Activated CD8-positive, alpha-beta memory T cell treated with anti-CD3 and anti-CD28 coated beads for 36 hours (primary cell): ENCODE data around the gene SMIM35. TPM values are rescaled to one million over a fixed set of nuclear protein-coding genes. Genes with fewer than 3 reads are reported as not detected.

Source experiments
- CTCF ChIA-PET: fragments of 350-600 bp; sonication (Branson Sonifier 250); formaldehyde crosslinking; loops from one replicate; lab custom pipeline; 2021; ENCODE audit warnings: antibody characterized with exemption; lab: Charles Lee
- POLR2A ChIA-PET: fragments of 350-600 bp; sonication (Branson Sonifier 250); formaldehyde crosslinking; loops from one replicate; lab custom pipeline; 2021; ENCODE audit warnings: antibody characterized with exemption; lab: Charles Lee
- total RNA-seq, 2 experiments: library from RNA; stranded (reverse); gene quantifications; one replicate each; pipeline ENCODE4 v1.2.3, GENCODE V29; 2021

The SMIM35 gene
- total RNA-seq, 2 experiments from 2014 or later, result 0.13 to 0.32 TPM

DNA sequence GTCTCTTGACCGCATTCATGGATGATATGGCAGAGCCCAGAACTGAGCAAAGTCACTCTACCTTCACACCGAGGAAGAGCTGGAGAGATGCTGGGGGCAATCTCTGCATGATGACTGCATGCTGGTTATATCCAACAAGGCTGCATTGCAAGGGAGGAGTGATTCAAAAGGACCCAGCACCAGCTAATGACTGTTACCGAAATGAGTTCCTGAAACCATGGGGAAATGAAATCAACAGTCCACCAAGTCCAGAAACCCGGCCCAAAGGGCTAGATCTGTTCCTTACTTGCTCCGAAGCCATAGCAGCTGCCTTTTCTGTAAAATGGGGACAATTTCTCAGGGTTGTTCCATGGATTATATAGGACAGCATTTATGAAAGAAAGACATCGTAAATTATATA, 1.2 kb upstream of the SMIM35 start:
- ChIA-PET CTCF (no interaction called here), POLR2A (no interaction called here)

DNA sequence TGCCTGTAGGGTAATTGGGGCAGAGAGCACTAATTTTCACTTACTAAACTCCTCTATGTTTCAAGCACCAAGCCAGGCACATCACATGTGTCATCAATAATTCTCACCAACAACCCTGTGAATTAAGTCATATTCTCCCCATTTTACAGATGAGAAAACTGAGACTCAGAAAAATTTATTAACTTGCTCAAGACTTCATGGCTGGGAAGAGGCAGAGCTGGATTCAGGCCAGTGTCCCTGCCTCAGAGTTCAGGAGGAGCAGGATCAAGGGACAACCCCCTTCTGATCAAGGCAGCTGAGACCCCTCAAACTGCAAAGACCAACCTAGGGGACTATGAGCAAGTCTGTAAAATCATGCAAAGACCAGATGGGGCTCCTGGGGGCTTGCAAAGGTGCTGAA, 2.1 kb downstream of the SMIM35 start:
- ChIA-PET POLR2A (no interaction called here), CTCF (no interaction called here)

DNA sequence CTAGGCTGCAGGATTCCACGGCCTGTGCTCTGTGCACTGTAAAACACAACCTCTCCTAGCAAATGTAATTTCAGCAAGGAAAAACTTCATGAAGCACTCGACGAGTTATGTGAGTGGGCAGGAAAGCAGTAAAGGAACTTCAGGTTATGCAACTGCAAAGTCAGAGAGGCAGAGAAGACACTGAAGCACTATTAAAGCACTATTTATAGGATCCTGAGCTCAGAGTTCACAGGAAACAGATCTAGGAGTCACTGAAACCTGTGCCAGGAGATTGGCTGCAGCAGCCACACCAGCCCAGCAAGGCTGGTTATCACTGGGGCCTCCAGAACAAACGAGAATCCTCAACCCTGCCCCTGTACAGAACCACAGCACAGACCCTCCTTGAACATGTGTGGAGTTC, 2.5 kb downstream of the SMIM35 start:
- ChIA-PET POLR2A (no interaction called here), CTCF (interaction anchor here (1.5 kb wide), 1 partner anchor 137 kb away, joined by 3 read pairs; no protein-coding TSS in a partner anchor)

DNA sequence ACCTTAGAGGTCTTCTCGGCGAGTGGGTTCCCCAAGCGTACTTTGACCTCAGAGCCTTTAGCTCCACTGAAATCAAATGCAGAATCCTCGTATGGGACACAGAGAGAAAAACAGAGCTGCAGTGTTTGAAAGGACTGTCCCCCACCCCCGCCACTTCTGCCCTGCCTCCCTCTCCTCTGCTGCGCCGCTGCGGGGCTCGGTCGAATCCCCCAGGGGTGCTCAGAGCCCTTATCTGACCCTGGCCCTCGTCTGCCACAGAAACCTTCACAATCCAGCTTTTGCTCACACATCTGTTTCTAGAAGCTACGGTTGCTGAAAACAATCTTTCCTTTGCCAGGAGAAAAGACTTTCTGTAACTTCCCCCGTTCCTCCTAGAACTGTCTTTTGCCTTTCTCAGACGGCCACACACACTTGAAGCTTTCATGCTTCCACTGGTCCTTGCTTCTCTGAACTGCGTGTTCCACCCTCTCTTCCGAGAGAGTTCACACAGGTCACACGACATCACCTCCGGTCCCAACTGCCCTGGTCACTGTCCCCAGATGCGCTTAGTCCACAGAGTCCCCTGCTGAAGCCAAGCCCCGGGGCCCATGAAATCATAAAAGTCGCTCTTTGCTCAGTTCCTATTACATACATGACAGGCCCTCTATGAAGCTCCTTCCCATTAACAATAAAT, 3.7 kb downstream of the SMIM35 start:
- ChIA-PET POLR2A (no interaction called here), CTCF (interaction anchor here (1.5 kb wide), 1 partner anchor 136 kb away, joined by 3 read pairs; no protein-coding TSS in a partner anchor)

DNA sequence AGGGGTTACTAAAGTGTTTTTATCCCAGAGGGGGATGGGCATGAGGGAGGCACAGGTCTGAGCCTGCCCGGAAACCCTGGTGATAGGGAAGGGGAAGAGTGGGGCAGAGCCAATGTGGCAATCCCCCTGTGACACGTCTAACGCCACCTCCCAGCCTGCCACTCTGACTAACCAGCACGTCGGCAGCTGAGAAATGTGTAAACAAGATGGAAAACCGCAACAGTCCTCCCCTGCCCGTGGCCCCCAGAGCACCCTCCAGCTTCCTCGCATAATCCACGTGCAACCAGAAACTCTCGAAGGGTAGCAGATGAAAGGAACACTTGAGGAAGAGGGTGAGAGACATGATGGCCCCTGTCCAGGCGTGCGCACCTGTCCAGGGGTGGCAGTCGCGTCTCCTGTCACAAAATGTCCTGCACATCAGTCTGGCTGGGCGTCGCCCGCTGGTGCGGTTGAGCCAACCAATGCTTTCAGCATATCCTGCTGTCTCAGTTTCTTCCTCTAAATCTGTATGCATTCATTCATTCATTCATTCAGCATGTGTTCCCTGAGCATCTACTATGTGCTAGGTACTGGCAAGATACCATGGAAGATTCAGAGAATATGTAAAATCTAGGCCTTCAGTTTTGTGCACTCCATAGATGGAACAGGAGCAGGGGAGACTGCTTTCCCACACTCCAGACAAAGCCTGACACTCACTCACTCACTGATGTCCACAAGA, 5.4 kb downstream of the SMIM35 start:
- ChIA-PET POLR2A (interaction anchor here (0.7 kb wide), 1 partner anchor 9 kb away, joined by 3 read pairs; no protein-coding TSS in a partner anchor), CTCF (no interaction called here)

DNA sequence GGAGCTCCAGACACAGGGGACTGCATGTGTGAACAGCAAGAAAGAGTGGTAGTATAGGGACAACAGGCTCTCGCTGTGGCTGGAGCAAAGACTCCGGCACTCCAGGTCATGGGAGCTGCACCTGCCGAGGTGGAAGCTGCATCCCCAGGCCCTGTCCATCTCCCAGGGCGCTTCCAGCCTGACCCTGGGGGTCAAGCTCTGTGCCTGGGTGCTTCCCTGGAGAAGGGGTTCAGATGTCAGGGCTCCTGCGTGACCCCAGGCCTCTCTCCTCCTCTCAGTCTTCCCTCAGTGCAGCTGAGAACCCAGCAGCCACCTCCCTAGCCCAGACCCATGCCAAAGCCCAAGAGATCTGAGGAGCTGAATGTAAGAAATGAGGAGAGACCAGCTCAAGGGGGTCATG, 6.5 kb downstream of the SMIM35 start:
- POLR2A ChIA-PET, result no interaction called here
- CTCF ChIA-PET, result interaction anchor here (1.4 to 1.5 kb wide), 2 partner anchors 22 to 129 kb away, joined by 3 read pairs; no protein-coding TSS in a partner anchor

DNA sequence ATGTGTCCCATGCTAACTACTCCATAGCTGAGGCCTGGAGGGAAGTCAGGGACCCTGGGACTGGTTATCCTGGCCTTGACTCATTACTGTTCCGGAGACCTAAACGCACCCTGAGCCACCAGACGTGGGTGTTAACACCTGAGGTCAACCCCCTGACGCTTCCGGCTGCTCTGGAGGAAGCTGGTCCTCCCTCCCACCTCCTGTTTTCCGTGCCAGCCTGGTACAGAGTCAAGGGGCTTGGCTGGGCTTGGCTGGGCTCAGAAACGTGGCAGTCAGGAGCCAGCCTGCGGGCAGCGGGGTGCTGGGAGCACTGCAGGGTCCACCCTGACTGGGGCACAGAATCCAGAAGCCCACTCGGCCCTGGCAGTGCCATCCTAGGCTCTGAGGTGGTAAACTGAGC, 7.3 kb downstream of the SMIM35 start:
- CTCF ChIA-PET, result interaction anchor here (0.5 to 1.5 kb wide), 4 partner anchors 11 to 129 kb away, joined by 3 to 4 read pairs (median 3); no protein-coding TSS in a partner anchor
- POLR2A ChIA-PET, result no interaction called here

DNA sequence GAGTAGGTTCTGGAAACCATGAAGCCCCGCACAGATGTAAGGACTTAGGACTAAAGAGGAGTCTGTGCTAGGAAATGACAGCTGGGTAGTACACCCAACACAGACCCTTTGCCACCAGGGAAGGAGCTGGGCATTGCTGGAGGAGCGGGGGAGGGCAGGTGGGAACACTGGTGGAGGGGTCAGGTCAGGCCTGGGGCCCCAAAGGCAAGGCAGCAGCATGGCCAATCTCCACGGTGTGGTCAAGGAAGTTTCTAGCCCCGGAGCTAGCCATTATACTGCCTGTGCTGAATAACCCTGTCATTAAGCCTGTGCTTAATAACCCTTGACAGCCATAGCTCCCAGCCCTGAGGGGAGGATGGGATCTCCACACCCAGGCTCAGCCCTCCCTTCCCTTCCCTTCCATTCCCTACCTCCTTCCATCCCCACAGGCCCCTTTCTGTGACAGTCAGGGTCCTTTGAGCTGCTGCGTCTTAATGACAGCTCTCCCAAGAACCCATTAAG, 7.8 kb downstream of the SMIM35 start:
- POLR2A ChIA-PET, result no interaction called here

DNA sequence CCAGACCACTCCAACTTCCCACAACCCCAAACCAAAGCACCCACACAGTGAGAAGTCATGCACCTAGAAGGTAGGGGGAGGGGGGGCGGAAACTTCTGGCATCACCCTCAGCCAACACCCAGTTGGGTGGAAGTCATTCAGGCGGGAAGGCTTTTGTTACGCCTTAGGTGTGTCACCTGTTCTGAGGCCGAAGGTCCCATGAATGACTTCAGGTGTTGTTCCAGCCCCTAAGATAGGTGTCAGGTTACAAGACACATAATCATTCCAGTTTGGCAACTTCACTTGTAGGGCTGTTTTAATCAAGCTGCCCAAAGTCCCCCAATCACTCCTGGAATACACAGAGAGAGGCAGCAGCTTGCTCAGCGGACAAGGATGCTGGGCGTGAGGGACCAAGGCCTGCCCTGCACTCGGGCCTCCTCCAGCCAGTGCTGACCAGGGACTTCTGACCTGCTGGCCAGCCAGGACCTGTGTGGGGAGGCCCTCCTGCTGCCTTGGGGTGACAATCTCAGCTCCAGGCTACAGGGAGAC, 9.9 kb downstream of the SMIM35 start, which contains the start of gene TMPRSS4:
TMPRSS4 (plus strand) TSS at position 325 of the 528 bp plus-strand sequence. CDS start 225 bp downstream, outside the sequence.
- ChIA-PET POLR2A (no interaction called here), CTCF (interaction anchor here (1.3 kb wide), 1 partner anchor 23 kb away, joined by 4 read pairs; no protein-coding TSS in a partner anchor)

More for the DNA sequence above, 7.8 kb downstream of the SMIM35 start:
- CTCF ChIA-PET, result interaction anchor here (0.5 to 1.5 kb wide), 5 partner anchors 12 to 554 kb away, joined by 3 to 5 read pairs (median 3); no protein-coding TSS in a partner anchor

DNA sequence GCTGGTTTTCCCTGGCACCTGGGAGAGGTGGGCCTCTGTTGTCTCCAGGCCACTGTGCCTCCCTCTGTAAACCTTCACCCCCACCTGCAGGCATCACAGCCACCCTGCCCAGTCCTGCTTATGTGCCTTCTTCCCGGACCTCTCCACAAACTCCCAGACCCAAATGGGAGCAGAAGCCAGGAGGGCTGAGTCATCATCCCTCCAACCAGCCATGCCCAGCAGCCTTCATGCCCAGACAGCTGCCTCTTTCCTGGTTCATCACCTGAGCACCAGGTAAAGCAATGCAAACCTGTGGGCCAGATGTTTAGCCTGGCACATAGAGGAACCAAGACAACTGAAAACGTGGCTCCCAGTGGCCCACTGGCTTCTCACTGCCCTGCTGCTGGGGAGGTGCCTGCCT, 12.0 kb downstream of the SMIM35 start:
- POLR2A ChIA-PET, result no interaction called here
- CTCF ChIA-PET, result interaction anchor here (0.6 to 1.0 kb wide), 2 partner anchors 21 to 203 kb away, joined by 3 read pairs; no protein-coding TSS in a partner anchor

DNA sequence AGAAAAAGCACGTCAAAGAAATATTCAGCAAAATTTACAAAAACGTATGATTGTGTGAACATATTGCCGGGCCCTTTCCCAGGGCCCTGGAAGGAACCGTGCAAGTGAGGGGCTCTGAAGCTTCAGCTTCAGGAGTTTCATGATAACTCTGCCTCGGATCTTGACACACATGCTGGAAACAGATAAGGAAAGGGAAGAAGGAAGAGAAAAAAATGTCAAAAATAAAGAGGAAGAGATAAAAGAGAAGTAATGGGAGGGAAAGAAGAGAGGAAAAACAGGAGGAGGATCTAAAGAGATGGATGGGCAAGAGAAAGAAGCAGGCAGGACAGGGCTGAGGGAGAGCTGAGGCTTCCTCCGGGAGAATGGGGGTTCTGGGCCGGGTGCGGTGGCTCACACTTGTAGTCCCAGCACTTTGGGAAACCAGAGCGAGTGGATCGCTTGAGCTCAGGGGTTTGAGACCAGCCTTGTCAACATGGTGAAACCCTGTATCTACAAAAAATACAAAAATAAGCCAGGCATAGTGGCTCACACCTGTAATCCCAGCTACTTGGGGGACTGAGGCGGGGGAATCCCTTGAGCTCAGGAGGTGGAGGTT, 12.6 kb downstream of the SMIM35 start:
- CTCF ChIA-PET, result interaction anchor here (0.6 to 1.0 kb wide), 2 partner anchors 21 to 203 kb away, joined by 3 read pairs; no protein-coding TSS in a partner anchor
- POLR2A ChIA-PET, result no interaction called here

DNA sequence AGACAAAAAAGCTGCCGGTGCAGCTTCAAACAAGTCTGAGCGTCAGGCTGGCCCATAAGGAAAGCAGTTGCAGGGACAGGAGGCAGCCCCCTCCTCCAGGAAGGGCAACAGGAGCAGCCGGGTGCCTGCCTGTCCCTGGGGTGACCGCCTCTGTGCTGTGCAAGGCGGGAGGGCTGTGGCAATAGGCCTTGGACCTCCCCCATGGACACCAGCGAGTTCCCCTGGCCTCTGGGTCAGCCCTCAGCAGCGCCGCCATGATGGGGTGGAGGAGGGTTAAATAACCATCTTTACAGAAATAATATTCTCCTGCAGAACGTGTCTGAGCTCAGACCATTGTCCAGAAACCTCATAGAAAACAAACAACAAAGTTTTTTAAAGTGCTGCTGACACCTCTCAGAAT, 13.2 kb downstream of the SMIM35 start:
- ChIA-PET POLR2A (no interaction called here), CTCF (interaction anchor here (1.0 kb wide), 1 partner anchor 20 kb away, joined by 3 read pairs; no protein-coding TSS in a partner anchor)

DNA sequence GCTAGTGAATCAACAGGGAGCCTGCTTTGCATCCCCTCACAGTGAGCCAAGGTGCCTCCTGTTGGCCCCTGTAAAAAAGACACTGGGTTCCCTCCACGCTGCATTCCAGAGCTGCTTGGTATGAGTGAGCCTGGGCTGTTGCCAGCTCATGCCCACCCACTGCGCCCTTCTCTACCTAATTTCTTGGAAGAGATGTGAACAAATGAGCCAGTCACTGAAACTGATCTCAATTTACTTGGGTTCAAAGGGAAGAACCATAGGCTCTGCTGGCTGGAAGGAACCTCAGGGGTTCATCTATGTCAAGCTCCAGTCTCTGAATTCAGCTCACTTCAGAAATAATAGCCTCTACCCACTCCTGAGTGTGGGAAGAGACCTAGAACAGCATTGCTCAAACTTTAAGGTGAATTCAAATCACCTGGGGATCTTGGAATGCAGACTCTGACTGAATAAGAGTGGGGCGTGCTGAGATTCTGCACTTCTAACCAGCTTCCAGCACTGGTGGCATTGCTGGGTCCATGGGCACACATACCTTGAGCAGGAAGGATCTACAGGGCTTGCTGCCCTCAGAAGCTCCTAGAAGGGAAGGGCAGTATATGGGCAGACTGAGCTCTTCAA, 15.2 kb downstream of the SMIM35 start:
- ChIA-PET CTCF (no interaction called here), POLR2A (no interaction called here)

DNA sequence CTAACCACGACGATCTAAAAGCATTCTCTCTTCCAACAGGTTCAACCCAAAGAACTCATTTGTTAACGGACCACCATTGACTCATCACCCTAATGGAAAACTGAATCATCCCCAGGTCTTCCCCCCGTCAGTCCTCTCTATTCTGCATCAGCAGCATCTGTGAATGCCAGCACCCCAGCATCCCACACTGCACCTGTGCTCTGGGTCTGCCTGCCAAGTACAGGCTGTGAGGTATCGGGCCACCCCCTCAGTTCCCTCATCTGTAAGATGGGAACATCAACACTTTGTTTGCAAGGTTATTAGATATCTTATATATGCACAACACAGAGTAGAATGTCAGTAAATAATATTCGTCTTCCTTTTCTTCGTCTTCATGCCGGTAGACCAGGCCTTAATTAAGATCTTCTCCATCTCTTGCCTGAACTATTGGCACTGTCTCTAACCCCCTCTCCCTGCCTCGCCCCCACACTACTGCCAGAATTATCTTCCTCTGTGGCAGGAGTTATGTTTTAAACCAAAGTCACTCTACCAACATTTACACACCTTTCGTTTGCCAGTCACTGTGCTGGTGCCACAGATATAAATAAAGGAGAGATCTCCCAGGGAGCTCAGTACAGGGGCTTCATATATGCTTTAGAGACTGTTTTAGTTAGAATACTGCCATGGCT, 17.7 kb downstream of the SMIM35 start:
- POLR2A ChIA-PET, result no interaction called here
- CTCF ChIA-PET, result no interaction called here

DNA sequence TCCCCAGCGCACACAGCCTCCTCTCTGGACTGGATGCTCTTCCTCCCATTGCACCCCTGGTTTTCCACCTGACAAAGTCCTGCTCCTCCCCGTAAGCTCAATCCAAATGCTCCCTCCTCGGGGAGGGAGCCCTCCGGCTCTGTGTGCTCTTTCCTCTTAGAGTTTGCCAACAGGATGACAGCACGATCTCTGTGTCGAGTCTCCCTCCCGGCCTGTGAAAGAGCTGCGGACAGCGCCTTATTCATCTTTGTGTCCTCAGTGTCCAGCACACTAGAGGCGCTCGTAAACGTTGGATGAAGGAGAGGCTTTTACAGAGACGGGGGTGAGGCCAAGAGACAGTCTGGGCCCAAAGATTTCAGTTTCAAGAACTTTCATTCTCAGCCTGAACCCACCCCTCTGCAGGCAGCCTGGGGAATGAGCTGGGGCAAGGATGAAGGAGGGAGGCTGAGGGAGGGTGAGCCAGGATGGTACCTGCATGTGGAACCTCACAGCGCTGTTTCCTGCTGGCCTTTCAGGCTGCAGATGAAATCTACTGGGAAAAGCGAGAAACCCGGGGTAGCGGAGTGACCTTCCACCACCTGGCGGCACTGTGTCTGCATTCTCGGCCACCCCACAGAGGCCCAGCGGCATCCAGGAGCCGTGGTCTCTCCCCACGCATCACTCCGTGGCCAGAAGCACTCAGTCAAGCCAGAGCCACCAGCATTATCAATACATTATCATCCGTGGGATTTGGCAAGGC, 18.4 kb downstream of the SMIM35 start:
- ChIA-PET POLR2A (no interaction called here), CTCF (no interaction called here)

DNA sequence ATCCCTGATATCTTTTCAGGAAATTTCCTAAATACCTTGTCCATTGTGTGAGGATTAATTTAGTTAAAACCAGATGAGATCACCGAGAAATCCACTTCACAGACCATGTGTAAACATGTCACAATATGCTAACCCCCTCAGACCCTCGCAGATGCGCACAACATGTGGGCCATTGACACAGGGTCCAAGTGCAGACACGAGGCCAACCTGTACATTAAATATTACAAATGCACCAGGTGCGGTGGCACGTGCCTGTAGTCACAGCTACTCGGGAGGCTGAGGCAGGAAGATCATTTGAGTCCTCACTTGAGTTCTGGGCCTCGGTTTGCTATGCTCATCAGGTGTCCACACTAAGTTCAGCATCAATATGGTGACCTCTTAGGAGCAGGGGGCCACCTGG, 19.8 kb downstream of the SMIM35 start:
- POLR2A ChIA-PET, result interaction anchor here (0.5 kb wide), 1 partner anchor 12 kb away, joined by 3 read pairs; no protein-coding TSS in a partner anchor
- CTCF ChIA-PET, result no interaction called here

DNA sequence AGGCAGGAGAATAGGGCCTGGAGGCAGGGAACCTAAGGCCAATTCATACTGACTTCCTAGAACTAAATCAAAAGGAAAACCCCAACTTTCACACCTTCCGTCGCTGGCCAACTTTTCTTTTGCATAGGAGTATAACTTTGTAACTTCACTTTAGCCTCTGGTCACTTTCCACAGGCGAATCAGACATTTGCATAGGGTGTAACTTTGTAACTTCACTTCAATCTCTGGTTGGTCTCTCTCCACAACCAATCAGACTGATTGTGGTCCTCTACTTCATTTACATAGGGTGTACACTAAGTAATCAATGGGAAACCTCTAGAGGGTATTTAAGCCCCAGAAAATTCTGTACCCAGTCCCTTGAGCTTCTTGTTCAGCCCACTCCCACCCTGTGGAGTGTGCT, 21.4 kb downstream of the SMIM35 start:
- ChIA-PET CTCF (interaction anchor here (0.6 kb wide), 1 partner anchor 731 kb away, joined by 3 read pairs; no protein-coding TSS in a partner anchor), POLR2A (no interaction called here)

DNA sequence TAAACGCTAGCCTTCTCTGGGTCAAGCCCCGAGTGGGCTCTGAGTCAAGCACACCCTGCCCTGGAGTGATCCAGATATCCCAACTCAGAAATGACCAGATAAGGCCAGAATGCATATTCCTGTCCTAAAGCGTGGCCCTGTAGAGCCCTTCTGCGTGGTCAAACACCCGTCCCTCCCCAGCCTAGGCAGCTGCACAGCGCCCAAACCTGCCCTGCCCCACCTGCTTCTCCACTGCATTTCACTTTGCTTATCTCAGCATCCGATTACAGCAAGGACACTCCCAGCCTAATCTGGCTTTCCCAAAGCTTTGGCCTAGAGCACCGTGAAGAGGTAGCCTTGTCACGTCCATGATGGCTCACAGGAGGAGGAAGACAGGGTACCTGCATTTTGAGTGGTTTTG, 21.8 kb downstream of the SMIM35 start:
- ChIA-PET CTCF (no interaction called here), POLR2A (no interaction called here)
